GM21717 (cell line): ENCODE measurements around the gene PSEN1.

Experiments
- ATAC-seq: cut with Tn5 transposase; IDR thresholded peaks from one replicate; pipeline ENCODE4 v1.9.1; 2021; ENCODE audit warnings: mild to moderate bottlenecking, moderate library complexity; ENCODE audit not compliant: unreplicated experiment

Gene PSEN1

GRCh38 chr14:73251516-73252215 lies 115.4 kb downstream of the PSEN1 start:
- ATAC-seq, result no peak

GRCh38 chr14:73252491-73253322 lies 116.4 kb downstream of the PSEN1 start:
- ATAC-seq, result no peak

GRCh38 chr14:73253323-73253610 lies 117.0 kb downstream of the PSEN1 start:
- ATAC-seq, result no peak

- no peak for ATAC-seq
These were observed 117.4 kb downstream of the PSEN1 start for GRCh38 chr14:73253721-73254120.

- ATAC-seq, result no peak
These were observed 118.1 kb downstream of the PSEN1 start for GRCh38 chr14:73254247-73255004.

- ATAC-seq, result no peak
These were observed 118.7 kb downstream of the PSEN1 start for GRCh38 chr14:73255005-73255400.

- ATAC-seq, result no peak
These were observed 119.5 kb downstream of the PSEN1 start for GRCh38 chr14:73255693-73256225.

GRCh38 chr14:73258076-73258475 lies 121.8 kb downstream of the PSEN1 start:
- ATAC-seq, result no peak

GRCh38 chr14:73258845-73259611 lies 122.7 kb downstream of the PSEN1 start:
- ATAC-seq, result no peak

- no peak for ATAC-seq
These were observed 123.5 kb downstream of the PSEN1 start for GRCh38 chr14:73259837-73260236.

GRCh38 chr14:73260574-73260973 lies 124.3 kb downstream of the PSEN1 start:
- no peak for ATAC-seq

GRCh38 chr14:73261075-73261474 lies 124.8 kb downstream of the PSEN1 start:
- ATAC-seq, result no peak

GRCh38 chr14:73261520-73262426 lies 125.5 kb downstream of the PSEN1 start:
- no peak for ATAC-seq

GRCh38 chr14:73262427-73263183 lies 126.3 kb downstream of the PSEN1 start:
- no peak for ATAC-seq

GRCh38 chr14:73263606-73264005 lies 127.3 kb downstream of the PSEN1 start:
- no peak for ATAC-seq

- no peak for ATAC-seq
These were observed 128.0 kb downstream of the PSEN1 start for GRCh38 chr14:73264080-73264884.

- no peak for ATAC-seq
These were observed 128.8 kb downstream of the PSEN1 start for GRCh38 chr14:73264885-73265720.
